GM11168 (cell line): ENCODE results near the gene CFAP410.

Experiments
- in situ Hi-C: fragments of 300-500 bp; cut with MboI; formaldehyde crosslinking; loops from one replicate; pipeline ENCODE4 v1.12.0; 2022; ENCODE audit warnings: low sequenced_read_pairs; ENCODE audit not compliant: unreplicated experiment

CFAP410 gene

GRCh38 chr21:44290327-44291077, 48.7 kb downstream of the CFAP410 start:
- in situ Hi-C loops: loop anchor here (25.0 kb wide), 1 partner anchor 153 kb away; the partner anchor contains the start of gene GATD3

- in situ Hi-C loops: loop anchor here (25.0 kb wide), 1 partner anchor 152 kb away; the partner anchor contains the start of gene GATD3
Observed at GRCh38 chr21:44289381-44290010, 49.7 kb downstream of the CFAP410 start.

GRCh38 chr21:44288251-44289110, 50.7 kb downstream of the CFAP410 start:
- in situ Hi-C loops: loop anchor here (25.0 kb wide), 1 partner anchor 151 kb away; the partner anchor contains the start of gene GATD3

GRCh38 chr21:44286716-44287632, 52.2 kb downstream of the CFAP410 start:
- in situ Hi-C loops: loop anchor here (25.0 kb wide), 1 partner anchor 150 kb away; the partner anchor contains the start of gene GATD3

- in situ Hi-C loops: loop anchor here (25.0 kb wide), 1 partner anchor 149 kb away; the partner anchor contains the start of gene GATD3
Observed at GRCh38 chr21:44286086-44286715, 53.0 kb downstream of the CFAP410 start.

GRCh38 chr21:44285138-44285992, 53.8 kb downstream of the CFAP410 start, which contains the start of gene AIRE:
AIRE (plus strand) TSS chr21:44285876; CDS start chr21:44286007, 131 bp downstream.
- in situ Hi-C loops: loop anchor here (25.0 kb wide), 1 partner anchor 148 kb away; the partner anchor contains the start of gene GATD3

GRCh38 chr21:44283948-44284347, 55.2 kb downstream of the CFAP410 start:
- in situ Hi-C loops: loop anchor here (25.0 kb wide), 1 partner anchor 147 kb away; the partner anchor contains the start of gene GATD3

GRCh38 chr21:44283211-44283785, 55.9 kb downstream of the CFAP410 start:
- in situ Hi-C loops: loop anchor here (25.0 kb wide), 1 partner anchor 146 kb away; the partner anchor contains the start of gene GATD3

- in situ Hi-C loops: loop anchor here (25.0 kb wide), 1 partner anchor 145 kb away; the partner anchor contains the start of gene GATD3
Observed at GRCh38 chr21:44282370-44282769, 56.8 kb downstream of the CFAP410 start.

- in situ Hi-C loops: loop anchor here (25.0 kb wide), 1 partner anchor 144 kb away; the partner anchor contains the start of gene GATD3
Observed at GRCh38 chr21:44281801-44282200, 57.4 kb downstream of the CFAP410 start.

GRCh38 chr21:44279354-44280260, 59.6 kb downstream of the CFAP410 start:
- in situ Hi-C loops: loop anchor here (25.0 kb wide), 1 partner anchor 142 kb away; the partner anchor contains the start of gene GATD3
